HG03139 (cell line): ENCODE measurements around the gene MAVS.

Experiments
- ATAC-seq: cut with Tn5 transposase; IDR thresholded peaks from one replicate; pipeline ENCODE4 v1.9.1; 2021; ENCODE audit not compliant: unreplicated experiment

The MAVS gene

DNA sequence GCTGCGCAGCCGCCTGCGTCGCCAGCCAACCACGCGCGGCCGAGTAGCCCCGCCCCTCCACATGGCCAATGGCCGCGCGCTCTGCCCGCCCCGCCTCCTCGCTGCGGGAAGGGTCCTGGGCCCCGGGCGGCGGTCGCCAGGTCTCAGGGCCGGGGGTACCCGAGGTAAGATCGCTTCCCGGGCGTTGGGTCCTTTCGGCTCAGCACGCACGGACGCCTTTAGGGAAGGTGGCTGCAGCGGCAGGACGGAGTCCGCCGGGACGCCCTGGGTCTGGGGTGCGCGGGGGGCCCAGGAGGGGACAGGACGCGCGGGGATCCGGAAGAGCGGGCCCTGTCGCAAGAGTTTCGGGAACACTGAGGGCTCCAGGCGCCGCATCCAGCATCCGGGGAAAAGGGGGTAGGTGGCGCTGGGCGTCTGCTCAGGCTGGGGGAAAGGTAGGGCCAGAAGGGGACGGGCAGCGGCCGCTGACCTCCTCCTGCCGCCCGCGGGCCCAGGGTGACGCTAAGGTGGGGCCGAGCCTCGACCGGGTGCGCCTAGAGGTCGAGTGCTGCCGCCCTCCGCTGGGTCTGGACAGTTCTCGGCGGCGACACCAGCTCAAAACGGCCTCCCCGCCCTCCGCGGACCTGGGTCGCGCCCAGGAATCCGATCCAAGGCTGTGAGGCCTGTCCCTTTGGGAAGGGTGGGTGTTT is at the start of gene MAVS:
Gene MAVS, plus strand, starts transcription at position 95 of the 689 bp plus-strand sequence. CDS start 7,791 bp downstream, outside the sequence.
- ATAC-seq: peak; percentile 84

DNA sequence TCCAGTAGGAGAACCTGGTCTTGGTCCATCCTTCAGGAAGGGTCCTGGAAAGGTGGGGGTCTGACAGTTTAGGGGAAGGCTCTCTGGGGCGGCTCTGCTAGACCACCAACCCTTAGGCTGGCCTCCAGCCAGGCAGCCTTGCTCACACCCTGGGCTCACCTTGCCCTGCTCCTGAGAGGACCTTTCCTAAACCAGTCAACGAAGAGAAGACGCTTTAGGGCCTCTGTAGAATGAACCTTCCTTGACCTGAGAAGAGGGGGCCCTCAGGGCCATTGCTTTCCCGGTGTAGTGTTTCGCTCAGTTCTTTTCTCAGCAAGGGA is 49.4 kb upstream of the MAVS start:
- no peak for ATAC-seq

DNA sequence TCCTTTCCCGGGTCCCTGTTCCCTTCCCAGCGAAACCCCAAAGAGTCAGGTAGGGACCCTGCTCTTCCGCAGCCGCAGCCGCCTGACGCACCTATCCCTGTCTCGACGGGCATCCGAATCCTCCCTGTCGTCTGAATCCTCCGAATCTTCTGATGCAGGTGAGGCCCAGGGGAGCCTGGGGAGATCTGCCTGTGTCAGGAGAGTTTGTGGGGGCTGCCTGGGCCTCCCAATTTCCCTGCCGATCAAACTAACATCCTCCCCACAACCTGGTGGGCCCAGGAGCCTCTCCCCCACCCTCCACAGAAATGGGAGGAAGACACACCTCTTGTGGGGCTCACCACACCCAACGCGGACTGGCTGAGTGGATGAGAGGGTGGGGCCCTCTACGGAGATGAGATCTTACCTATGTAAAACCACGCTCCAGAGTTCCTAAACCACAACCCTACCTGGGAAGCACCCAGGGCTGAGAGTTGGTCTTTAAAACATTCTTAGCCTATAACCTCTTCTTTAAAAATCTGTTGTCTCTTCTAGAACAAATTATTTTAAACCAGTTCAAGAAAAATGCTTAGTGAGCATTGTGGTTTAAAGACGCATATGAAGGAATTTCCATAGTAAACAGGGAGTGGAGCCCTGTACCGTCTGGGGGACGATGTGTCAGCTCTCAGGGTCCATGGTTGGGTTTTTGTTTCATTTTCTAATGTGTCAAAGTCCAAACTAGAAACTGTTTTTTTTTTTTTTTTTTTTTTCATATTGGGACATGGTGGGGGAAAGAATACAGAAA is 48.9 kb upstream of the MAVS start:
- no peak for ATAC-seq

DNA sequence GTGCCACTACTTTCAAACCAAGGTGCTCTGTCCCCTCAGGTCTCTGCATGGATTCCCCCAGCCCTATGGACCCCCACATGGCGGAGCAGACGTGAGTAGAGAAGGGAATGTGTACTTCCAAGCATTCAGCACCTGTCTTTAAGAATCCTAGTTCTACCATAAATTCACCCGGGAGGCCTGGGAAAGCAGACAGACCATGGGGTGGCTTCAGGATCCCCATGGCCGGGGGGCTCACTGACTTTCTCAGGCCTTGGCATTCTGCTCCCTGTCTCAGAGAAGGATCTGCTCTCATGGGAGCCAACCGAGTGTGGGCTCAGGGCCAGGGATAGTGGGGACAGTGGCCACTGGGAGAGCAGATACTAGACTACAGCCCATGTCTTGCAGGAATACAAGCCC is 48.3 kb upstream of the MAVS start:
- no peak for ATAC-seq

DNA sequence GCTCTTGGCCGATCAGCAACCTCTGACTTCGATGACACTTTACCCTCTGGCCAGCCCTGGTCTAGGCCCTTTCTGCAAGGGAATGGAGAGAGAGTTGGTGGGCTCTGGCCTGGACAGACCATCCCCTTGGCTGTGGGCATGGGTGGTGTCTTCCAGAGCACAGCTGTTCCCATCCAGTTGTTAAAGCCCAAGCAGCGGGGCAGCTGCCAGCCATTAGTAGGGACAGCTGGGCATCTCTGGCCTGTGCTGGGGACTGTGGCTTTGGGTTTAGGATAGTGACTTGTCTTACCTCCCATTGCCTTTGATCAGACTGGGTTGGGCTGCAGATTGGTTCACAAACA is 47.8 kb upstream of the MAVS start:
- ATAC-seq: no peak

DNA sequence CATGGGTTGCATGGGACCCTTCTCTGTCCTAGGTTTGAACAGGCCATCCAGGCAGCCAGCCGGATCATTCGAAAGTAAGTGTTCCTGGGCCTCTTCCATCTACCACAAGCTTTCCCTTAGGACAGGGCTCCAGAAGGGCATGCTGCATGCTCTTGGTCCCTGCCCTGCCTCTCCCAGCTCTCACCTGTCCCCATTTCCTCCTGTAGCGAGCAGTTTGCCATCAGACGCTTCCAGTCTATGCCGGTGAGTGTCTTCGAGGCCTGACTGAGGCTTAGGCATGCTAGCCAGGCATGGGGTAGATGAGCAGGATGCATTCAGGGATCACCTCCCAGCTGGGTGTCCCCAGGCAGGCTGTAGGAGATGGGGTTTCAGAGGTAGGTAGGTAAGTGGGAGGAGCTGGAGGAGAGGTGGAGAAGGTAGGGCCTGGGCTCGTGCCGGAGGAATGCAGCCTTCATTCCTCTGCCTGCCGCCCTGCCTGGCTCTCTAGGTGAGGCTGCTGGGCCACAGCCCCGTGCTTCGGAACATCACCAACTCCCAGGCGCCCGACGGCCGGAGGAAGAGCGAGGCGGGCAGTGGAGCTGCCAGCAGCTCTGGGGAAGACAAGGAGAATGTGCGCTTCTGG is 46.3 kb upstream of the MAVS start:
- ATAC-seq: no peak

DNA sequence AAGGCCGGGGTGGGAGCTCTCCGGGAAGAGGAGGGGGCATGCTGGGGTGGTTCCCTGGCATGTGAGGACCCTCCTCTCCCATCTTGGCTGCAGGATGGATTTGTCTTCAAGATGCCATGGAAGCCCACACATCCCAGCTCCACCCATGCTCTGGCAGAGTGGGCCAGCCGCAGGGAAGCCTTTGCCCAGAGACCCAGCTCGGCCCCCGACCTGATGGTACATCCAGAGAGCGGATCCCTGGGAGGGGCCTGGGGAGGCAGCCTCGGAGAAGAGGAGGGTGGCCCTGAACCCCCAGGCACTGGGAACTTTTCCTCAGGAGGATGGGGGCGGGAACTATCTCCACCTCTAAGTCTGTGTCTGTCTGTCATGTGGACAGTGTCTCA is 45.8 kb upstream of the MAVS start:
- ATAC-seq: no peak

DNA sequence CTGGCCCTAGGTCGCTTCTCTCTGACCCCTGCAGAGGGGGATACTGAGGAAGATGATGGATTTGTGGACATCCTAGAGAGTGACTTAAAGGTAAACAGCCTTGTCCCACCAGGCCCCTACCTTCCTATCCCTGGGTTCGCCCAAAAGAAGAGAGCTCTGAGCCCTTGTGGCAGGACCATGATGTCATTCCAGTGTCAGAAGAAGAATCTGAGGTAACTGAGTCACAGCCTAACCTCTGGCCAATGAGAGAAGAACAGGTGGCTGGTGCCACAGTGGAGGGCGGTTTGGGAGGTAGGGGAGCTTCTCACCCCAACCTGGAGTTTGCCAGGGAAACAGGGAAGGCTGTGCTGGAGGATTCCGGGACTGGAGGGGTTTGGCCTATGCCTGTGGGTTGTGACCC is 45.3 kb upstream of the MAVS start:
- no peak for ATAC-seq

DNA sequence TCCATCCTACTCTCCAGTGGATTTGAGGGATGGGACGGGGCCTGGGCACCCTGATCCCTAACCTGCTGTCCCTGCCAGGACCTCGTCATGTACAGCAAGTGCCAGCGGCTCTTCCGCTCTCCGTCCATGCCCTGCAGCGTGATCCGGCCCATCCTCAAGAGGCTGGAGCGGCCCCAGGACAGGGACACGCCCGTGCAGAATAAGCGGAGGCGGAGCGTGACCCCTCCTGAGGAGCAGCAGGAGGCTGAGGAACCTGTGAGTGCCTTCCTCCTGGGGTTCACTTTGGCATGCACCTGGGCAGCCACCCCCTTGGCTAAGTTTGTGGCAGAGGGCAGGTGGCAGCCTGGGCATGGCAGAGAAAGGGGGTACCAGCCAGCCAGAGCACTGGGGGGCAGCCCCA is 44.8 kb upstream of the MAVS start:
- ATAC-seq: no peak

DNA sequence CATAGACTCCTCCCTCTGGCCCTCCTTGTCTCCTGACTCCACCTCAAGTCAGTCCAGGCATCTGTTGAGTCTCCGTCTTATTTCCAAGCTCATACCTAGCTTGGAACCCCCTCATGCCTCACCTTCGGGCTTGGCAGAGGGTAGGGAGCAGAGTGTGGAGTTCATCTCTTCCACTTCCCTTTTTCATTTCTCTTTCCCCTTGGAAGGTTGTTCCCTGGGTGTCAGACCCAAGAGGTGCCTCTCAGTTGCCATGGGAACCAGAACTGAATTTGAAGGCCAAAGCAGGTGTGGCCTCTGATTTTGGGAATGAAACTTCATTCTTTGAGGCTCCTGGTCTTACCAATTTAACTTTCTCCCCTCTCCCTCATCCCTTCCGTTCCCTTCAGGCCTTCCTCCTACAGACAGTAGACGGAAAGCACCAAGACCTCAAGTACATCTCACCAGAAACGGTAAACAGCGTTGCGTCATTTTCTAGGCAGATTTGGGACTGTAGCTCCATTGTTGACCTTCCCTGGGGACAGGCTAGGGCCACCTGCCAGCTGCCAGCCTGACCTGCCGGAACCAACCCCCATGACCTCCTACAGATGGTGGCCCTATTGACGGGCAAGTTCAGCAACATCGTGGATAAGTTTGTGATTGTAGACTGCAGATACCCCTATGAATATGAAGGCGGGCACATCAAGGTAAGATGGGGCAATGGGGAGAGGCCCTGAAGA is 44.0 kb upstream of the MAVS start:
- ATAC-seq: no peak

DNA sequence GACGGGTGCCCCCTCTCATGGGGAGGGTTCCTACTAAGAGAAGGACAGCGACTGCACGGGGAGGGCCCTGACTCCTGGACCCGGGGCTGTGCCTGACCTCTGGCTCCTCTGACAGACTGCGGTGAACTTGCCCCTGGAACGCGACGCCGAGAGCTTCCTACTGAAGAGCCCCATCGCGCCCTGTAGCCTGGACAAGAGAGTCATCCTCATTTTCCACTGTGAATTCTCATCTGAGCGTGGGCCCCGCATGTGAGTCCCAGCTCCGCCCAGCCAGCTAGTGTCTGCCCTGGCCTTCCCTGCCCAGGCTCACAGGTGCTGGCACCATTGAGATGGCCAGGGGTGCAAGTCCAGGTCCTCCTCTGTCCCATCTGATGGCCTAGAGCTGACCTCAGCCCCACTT is 43.3 kb upstream of the MAVS start:
- ATAC-seq: no peak

DNA sequence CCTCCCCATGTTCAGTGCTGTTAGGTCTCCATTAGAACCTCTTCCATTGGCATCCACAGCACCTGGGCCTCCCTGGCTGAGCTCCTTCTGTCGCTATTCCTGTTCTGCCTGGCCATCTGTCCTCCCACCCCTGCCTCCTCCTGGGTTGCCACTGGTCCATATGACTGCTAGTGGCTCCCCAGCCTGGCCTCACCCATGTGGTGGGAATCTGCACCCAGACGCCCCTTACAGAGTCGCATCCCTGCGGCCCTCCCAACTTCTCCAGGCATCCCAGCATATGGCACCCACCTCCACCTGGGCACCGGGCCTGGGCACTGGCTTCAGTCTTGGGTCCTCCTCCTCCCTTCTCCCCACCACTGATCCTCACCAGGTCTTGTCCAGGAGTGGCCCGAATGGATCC is 42.8 kb upstream of the MAVS start:
- ATAC-seq: no peak

DNA sequence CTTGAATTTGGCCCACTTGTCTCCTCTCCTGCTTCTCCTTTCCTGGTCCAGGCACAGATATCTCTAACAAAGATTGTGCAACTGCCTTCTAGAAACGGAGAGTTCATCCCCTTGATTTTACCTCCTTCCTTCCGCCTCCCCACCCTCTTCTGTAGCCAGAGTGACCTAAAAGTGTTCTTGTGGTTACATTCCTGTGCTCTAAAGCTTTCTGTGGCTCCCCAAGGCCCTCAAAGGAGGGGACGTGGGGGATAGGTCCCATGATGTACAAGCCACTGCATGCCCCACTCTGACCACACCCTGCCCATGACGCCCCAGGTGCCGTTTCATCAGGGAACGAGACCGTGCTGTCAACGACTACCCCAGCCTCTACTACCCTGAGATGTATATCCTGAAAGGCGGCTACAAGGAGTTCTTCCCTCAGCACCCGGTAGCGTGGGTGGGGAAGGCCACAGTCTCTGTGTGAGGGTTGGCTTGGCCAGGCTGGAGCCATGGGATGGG is 42.3 kb upstream of the MAVS start:
- ATAC-seq: no peak

DNA sequence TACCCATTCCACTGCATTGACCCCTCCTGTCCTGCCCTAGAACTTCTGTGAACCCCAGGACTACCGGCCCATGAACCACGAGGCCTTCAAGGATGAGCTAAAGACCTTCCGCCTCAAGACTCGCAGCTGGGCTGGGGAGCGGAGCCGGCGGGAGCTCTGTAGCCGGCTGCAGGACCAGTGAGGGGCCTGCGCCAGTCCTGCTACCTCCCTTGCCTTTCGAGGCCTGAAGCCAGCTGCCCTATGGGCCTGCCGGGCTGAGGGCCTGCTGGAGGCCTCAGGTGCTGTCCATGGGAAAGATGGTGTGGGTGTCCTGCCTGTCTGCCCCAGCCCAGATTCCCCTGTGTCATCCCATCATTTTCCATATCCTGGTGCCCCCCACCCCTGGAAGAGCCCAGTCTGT is 41.9 kb upstream of the MAVS start:
- no peak for ATAC-seq

DNA sequence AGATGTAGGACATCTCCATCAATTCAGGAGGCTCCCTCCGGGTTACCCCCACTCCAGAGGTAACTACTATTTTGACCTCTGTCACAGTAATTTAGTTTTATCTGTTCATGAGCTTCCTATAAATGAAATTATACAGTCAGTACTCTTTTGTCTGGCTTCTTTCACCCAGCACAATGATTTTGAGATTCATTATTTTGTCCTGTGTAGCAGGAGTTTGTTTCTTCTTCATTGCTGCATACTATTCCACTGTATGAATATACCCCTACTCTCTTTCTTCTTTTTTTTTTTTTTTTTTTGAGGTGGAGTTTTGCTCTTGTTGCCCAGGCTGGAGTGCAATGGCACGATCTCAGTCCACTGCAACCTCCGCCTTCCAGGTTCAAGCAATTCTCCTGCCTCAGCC is 38.1 kb upstream of the MAVS start:
- no peak for ATAC-seq

DNA sequence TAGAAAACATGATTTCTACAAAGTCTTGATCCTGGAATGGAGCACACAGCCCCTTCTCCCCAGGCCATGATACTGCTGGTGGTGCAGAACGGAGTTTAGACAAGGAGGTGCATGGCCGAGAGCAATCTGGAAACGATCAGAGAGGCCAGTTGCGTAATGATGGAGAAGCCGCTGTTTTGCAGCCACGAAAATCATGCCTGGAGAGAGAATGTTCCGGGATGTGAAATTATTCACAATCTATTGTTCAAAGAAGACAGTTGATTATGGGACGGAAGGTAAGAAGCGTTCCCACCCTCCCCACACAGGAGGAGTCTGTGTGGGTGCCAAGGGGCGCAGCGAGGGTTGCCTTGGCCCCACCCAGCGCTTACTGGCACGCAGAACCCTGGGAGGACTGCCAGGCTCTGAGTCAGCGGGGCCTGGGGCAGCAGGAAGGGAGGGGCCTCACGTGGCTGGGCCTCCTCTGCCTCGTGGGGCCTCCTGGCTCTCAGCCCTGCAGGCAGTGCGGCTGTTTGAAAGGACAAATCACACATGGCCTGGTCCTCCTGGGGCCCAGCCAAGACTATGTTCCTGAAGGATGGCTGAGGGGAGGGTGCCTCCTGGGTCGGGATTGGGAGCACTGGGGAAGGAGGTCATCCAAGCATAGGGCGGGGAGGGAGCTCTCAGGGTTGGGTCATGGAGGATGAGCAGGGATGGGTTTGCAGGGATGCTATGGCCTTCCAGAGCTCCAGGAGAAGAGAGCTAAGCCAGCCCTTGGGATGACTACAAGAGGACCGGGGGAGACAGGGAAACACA is 35.0 kb upstream of the MAVS start:
- no peak for ATAC-seq

DNA sequence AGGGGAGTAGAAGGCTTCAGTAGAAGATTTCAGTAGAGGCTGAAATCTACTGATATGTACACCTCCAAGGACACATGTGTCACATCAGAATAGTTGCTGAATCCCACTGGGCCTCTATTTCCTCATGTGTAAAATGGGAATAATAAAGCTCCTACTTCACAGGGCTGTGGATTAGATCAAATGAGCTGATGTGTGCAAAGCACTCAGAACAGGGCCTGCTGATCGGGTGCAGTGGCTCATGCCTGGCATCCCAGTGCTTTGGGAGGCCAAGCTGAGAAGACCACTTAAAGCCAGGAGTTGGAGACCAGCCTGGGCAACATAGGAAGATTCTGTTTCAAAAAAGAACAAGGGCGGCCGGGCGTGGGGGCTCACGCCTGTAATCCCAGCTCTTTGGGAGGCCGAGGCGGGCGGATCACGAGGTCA is 34.4 kb upstream of the MAVS start:
- ATAC-seq: no peak

DNA sequence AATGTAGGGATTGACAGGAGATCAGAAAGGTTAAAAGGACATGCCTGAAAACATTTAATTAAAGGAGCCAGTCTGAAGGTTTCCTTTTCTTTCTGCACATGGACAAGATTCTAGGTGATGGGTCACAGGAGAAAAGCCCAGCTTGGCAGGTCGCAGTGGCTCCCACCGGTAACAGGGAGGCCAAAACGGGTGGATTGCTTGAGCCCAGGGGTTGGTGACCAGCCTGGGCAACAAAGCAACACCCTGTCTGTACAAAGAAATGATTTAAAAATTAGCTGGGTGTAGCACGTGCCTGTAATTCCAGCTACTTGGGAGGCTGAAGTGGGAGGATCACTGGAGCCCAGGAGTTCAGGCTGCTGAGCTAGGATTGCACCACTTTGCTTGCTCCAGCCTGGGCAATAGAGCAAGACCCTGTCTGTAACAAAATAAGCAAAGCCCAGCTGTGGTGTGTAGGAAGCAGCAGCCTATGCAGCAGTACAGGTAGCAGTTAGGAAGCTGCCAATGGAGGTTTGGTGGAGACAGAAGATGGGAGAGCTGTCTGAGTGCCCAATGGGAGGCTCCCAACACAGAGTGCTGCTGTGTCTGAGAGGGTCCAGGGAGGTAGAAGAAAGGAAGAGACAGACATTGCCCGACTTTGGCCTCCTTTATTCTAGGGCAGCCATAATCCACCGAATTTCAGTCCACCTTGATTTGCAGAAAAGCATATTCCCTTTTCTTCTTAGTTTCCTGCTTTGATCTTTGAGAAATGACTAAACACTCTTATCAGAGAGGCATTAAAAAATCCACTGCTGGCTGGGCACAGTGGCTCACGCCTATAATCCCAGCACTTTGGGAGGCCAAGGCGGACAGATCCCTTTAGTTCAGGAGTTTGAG is 33.4 kb upstream of the MAVS start:
- no peak for ATAC-seq

DNA sequence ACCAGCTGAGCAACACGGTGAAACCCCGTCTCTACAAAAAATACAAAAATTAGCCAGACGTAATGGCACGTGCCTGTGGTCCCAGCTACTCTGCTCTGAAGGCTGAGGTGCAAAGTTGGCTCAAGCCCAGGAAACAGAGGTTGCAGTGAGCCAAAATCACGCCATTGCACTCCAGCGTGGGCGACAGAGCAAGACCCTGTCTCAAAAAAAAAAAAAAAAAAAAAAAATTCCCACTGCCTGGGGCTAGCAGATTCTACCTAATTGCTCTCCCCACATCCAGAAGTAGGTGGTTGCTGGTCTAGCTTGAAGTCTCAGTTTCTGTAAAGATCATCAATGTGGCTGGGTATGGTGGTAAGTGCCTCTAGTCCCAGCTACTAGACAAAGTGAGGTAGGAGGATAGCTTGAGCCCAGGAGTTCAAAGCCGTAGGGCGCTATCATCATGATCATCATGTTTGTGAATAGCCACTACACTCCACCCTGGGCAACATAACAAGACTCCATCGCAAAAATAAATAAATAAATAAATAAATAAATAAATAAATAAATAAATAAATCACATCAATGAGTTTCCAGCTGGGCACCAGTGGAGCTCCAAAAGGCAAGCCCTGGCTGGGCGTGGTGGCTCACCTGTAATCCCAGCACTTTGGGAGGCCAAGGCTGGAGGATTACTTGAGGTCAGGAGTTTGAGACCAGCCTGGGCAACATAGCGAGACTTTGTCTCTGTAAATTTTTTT is 32.6 kb upstream of the MAVS start:
- no peak for ATAC-seq
